HG03175 (cell line): ENCODE measurements around the gene DDX5.
"Not testable (repeated sequence)": the region's sequence is repeated elsewhere in the genome, so short reads cannot be mapped to it uniquely, and the experiment has no call there.

Experiments used
- ATAC-seq: cut with Tn5 transposase; IDR thresholded peaks from one replicate; pipeline ENCODE4 v1.9.1; 2021; ENCODE audit warnings: mild to moderate bottlenecking, moderate library complexity; ENCODE audit not compliant: unreplicated experiment

The DDX5 gene

DNA sequence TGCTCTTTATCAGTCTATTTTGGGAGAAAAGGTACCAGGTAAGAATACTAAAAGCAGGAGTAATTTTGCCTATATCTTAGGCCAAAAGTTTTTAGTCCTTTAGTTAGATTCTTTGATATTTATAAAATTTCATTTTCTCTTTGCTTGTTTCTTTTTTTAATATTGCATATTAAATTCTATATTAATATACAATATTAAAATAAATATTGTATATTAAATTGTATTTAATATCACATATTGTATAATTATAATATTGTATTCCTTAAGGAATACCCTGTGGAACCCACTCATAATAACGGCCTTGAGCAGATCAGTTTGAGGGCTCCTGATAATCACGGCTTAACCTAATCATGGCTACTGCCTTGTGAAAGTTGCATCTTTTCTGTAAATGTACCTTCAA, 2.6 kb upstream of the DDX5 start:
- no peak for ATAC-seq

DNA sequence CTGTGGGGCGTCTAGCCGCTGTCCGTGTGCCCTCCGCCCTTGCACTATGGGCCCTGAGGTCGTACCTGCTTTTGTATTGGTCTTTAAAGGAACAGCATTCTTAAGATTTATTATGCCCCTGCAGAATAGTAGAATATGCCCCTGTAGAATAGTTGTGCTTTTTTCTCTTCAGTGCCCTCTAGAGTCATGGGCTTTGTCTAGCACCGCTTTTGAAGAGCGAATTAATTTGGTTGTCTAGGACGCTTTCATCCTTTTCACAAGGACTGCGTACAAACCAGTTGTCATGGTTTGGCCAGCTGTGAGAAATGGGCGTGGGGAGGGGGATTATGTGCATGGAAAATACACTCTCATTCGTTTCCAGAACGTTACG, 1.3 kb upstream of the DDX5 start:
- ATAC-seq = no peak

- peak; percentile 73 for ATAC-seq
Observed at GRCh38 chr17:64506576-64507412, 705 bp upstream of the DDX5 start, which contains the start of gene CEP95. Gene CEP95 (plus strand): TSS chr17:64506977. CDS start chr17:64507098, 121 bp downstream.

DNA sequence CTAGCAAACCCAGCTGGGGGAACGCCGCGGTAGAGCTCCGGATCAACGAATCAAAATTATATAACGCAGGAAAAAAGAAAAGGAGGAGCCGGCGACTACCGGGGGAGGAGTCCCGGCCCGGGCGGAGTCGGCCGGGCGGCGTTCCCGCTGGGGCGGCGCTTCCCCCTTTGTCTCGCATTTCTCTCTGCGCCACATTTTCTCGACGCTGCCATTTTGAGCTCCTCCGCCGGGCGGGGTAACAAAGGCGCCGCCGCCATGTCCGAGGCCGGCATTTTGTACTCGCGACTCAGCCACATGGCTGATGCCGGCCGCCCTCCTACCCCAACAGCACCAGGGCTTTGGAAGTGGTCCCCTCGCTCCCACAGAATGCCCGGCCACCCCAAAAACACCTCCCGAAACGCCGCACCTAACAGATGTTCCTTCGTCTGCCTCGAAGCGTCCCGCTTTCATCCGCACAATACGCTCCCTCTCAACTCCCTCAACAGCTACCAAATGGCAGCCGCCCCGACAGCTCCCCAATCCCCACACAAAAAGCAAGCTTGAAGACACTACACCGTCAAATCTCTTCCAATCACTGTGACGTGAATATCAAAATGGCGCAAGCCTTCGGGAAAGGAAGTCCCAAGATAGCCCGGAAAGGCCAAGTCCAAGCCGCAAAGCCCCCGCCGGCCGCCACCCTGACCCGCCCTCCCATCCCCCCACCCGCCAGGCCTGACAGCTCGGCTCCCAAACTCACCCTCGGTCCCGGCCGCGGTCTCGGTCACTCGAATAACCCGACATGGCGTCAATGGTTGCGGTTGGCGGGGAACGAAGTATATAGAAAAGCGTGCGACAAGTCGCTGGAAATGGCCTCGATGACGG, 519 bp downstream of the DDX5 start:
- ATAC-seq = no peak

DNA sequence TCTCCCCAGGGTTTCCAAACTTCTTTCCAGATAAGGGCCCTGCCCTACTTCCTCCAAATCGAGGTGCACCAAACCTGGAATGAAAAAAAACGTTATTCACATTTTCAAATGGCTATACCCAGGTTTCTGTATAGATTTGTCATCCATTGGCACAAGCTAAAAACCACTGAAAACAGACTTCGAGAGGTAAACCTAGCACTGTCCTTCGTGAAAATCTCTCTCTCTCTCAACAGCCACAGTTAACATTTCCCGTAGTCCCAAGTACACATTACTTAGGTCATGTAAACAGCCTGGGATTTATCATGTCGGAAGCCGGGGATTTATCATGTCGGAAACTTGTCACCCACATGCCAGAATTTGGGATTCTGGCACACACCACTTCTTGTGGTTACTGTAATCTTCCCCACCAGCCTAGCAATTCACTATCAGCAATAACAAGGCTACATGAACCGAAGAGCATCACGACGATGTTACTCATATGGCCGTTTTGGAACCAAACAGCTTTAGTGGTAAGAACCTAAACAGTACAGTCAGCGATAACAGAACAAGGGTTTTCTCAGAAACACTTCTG, 1.2 kb downstream of the DDX5 start:
- ATAC-seq = no peak

DNA sequence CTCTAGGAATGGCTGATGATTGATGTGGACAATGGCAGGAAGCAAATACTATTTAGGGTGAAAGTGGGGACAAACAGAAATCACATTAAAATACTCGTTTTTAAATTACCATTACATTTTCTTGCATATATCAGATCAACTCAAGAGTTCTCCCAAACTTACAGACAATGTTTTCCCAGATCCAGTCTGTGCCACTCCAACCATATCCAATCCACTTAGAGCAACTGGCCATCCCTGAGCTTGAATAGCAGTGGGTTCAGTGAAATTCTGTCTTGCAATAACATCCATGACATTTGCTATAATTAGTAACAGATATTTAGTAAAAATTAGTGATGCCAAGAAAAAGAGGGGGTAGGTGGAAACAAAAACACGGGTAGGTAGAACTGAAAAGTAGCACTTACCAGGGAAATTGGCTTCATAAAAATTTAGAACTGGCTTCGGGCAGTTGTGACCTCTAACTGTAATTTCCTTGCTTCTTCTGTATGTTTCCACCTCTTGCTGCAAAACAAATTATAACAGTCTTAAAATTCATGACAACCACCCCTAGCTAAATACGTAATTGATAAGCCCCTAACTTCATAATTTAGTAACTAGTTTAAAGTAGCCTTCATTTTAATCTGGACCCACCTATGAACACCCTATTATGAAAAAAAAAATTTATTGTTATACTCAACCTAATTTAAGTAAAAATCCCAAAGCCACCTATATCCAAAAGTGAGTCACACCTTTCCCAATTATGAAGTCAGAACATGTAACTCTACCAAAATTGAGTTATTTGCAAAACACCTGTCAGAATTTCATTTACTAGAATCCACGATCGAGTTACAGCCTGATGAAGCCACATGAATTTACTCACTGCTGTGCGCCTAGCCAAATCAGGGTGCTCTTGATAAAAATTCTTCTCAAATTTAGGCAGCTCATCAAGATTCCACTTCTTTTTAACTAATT, 2.0 kb downstream of the DDX5 start:
- no peak for ATAC-seq

- no peak for ATAC-seq
Observed at GRCh38 chr17:64503341-64503740, 2.7 kb downstream of the DDX5 start.

- no peak for ATAC-seq
Observed at GRCh38 chr17:64502809-64503208, 3.3 kb downstream of the DDX5 start.

DNA sequence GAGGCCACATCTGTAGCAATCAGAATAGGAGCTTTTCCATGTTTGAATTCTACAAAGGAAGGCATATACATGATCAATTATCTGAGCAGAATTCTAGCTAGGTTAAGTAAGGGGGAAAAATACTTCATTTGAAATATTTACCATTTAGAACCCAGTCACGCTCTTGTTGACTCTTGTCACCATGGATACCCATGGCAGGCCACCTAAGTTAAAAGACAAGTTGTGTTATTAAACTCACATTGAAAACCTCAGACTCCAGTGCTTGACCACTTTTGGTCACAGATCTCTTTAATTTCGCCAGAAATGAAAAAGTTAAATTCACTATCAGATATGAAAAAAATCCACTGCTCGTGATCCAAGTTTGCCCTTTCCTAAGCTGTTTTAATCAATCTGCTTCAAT, 4.1 kb downstream of the DDX5 start:
- no peak for ATAC-seq

GRCh38 chr17:64500862-64501765, 5.0 kb downstream of the DDX5 start:
- ATAC-seq = no peak

DNA sequence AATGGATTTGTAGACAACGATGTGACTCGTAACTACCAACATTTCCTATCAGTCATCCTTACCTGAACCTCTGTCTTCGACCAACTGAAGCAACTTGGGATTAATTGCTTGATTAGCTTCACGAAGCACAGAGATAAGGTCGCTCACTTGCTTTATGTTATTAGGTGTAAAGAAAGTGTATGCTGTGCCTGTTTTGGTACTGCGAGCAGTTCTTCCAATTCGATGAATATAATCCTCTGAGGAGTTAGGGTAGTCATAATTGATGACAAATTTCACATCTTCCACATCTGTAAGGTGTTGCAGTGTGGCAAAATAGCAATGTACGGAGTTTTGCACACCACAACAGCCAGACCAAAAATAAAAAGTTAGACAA, 5.6 kb downstream of the DDX5 start:
- no peak for ATAC-seq

- no peak for ATAC-seq
Observed at GRCh38 chr17:64499805-64500486, 6.1 kb downstream of the DDX5 start.

DNA sequence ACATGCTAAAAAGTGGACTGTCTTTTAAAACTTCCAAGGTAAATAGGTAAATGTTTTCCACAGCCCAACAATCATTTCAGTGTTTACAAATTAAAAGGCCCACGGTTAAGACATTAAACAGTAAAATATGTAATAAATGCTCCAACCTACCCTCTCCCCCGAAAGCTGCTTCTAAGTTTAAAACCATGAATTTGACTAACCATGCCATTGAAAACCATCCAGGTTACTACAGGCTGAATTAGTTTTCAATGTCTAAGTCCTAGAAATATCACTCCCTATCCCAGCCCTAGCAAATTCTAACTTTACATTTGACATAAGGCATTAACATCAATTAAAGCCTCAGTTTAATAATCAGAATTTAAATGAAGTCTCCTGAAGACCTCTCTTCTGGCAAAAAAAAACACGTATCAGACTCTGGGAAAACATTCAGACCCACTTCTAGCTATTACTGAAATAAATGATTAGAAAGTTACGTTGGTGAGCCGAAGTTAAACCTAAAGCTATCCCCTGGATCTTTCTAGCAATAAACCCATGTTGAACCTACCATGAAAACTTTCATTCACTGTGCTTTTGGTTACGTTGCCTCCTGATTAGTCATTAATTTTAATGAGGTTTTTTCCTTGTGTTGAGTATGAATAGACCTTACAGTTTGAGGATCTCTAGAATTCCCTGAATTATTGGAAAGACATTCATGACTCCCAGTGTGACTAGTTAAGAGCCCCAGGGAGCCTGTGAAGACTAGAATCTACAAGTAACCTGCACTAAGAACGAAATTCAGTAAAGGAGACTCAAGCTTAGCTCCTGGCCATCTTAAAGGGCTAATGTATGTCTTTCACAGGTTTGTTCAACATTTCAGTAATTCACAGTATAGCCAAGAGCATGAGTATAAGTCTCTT, 7.5 kb downstream of the DDX5 start:
- ATAC-seq = no peak

- ATAC-seq = no peak
Observed at GRCh38 chr17:64497565-64498035, 8.5 kb downstream of the DDX5 start.

GRCh38 chr17:64496786-64497564, 9.1 kb downstream of the DDX5 start, which contains the start of gene POLG2:
Gene POLG2 (minus strand): TSS chr17:64497054. CDS start chr17:64496968, 86 bp downstream.
- peak; percentile 84 for ATAC-seq

DNA sequence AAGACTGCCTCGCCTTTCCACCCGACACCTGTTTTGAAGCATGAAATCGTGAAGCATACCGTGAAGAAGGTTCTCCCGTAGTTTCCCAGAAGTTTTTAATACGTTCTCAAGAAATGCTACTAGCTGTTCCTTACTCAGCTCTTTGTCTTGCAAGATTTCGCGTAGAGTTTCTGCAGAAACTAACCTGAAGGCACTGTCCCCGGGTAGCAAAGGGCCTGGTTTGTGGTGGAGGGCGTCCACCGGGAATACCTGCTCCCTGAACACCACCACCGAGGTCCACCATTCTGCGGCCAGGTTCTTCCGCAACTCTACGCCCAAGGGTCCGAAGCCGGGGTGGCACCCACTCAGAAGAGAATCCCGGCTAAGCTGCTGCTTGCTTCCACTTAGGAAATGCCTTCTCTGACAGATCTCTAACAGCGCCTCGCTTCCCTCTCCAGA, 9.7 kb downstream of the DDX5 start:
- ATAC-seq = no peak

GRCh38 chr17:64495300-64495699, 10.8 kb downstream of the DDX5 start:
- ATAC-seq = not testable (repeated sequence)
